Nephron (organoid): ENCODE data around the gene CLMN.
A peak's percentile ranks its signal among the peaks of the same experiment; 100 is the strongest.

Experiments used
- H3K27ac Mint-ChIP-seq, 3 experiments: 2 replicates each; pipeline ENCODE4 v1.8.0; 2020; ENCODE audit warnings: mixed read lengths in 3 of 3, mild to moderate bottlenecking in 2 of 3, moderate library complexity in 1 of 3
- H3K27me3 Mint-ChIP-seq: 2 replicates; pipeline ENCODE4 v1.8.0; 2021; ENCODE audit warnings: low read depth, mild to moderate bottlenecking, moderate library complexity, mixed read lengths
- H3K36me3 Mint-ChIP-seq: 2 replicates; pipeline ENCODE4 v1.8.0; 2020; ENCODE audit warnings: low read depth, mixed read lengths
- H3K4me1 Mint-ChIP-seq: 2 replicates; pipeline ENCODE4 v1.8.0; 2020; ENCODE audit warnings: mixed read lengths
- H3K4me3 Mint-ChIP-seq, 3 experiments: 2 replicates each; pipeline ENCODE4 v1.8.0; 2020; ENCODE audit warnings: mild to moderate bottlenecking in 3 of 3, mixed read lengths in 3 of 3, moderate library complexity in 2 of 3
- H3K9me3 Mint-ChIP-seq: 2 replicates; pipeline ENCODE4 v1.8.0; 2020; ENCODE audit warnings: mixed read lengths
- CTCF ChIP-seq, 3 experiments: fragments of 200-600 bp; sonication (generic); IDR thresholded peaks; one replicate each; pipeline ENCODE4 v1.5.0; 2021; ENCODE audit warnings: antibody characterized with exemption in 3 of 3; ENCODE audit not compliant: unreplicated experiment in 3 of 3

Gene CLMN

GRCh38 chr14:95340201-95340697 is 20.5 kb upstream of the CLMN start:
- Mint-ChIP-seq H3K36me3 (no peaks in the 10 kb centered on the region), H3K27ac (peak overlapping the region in 1 of 3 experiments; percentile 30), H3K27me3 (peaks cover 22% of the 10 kb centered on the region), H3K4me1 (no peaks in the 10 kb centered on the region), H3K9me3 (peaks cover 5% of the 10 kb centered on the region), H3K4me3 (no peak overlapping the region)
- TF ChIP-seq CTCF (IDR thresholded peaks at IDR 0.05; ENCODE audit: unreplicated experiment in 3 of 3) = no peak

GRCh38 chr14:95339301-95339865 is 19.7 kb upstream of the CLMN start:
- H3K4me3 Mint-ChIP-seq = no peak overlapping the region
- H3K36me3 Mint-ChIP-seq = no peaks in the 10 kb centered on the region
- TF ChIP-seq CTCF (IDR thresholded peaks at IDR 0.05; ENCODE audit: unreplicated experiment in 3 of 3) = no peak
- H3K4me1 Mint-ChIP-seq = no peaks in the 10 kb centered on the region
- peaks cover 22% of the 10 kb centered on the region for H3K27me3 Mint-ChIP-seq
- peak overlapping the region in 1 of 3 experiments; percentile 30 for H3K27ac Mint-ChIP-seq
- peaks cover 7% of the 10 kb centered on the region for H3K9me3 Mint-ChIP-seq

- TF ChIP-seq CTCF (IDR thresholded peaks at IDR 0.05; ENCODE audit: unreplicated experiment in 3 of 3) = no peak
- Mint-ChIP-seq H3K4me1 (no peaks in the 10 kb centered on the region), H3K27ac (no peak overlapping the region), H3K4me3 (no peak overlapping the region), H3K9me3 (peaks cover 7% of the 10 kb centered on the region), H3K36me3 (no peaks in the 10 kb centered on the region), H3K27me3 (peaks cover 22% of the 10 kb centered on the region)
Observed at GRCh38 chr14:95338436-95338835, 18.7 kb upstream of the CLMN start.

GRCh38 chr14:95337041-95337595 is 17.4 kb upstream of the CLMN start:
- H3K4me1 Mint-ChIP-seq = no peaks in the 10 kb centered on the region
- no peak for TF ChIP-seq CTCF (IDR thresholded peaks at IDR 0.05; ENCODE audit: unreplicated experiment in 3 of 3)
- H3K27me3 Mint-ChIP-seq = peaks cover 22% of the 10 kb centered on the region
- no peak overlapping the region for H3K4me3 Mint-ChIP-seq
- no peak overlapping the region for H3K27ac Mint-ChIP-seq
- peaks cover 7% of the 10 kb centered on the region for H3K9me3 Mint-ChIP-seq
- no peaks in the 10 kb centered on the region for H3K36me3 Mint-ChIP-seq

GRCh38 chr14:95336192-95336760 is 16.6 kb upstream of the CLMN start:
- Mint-ChIP-seq H3K9me3 (peaks cover 7% of the 10 kb centered on the region), H3K36me3 (no peaks in the 10 kb centered on the region)

More at GRCh38 chr14:95336192-95336760, 16.6 kb upstream of the CLMN start:
- H3K27ac Mint-ChIP-seq = no peak overlapping the region
- no peaks in the 10 kb centered on the region for H3K4me1 Mint-ChIP-seq
- no peak overlapping the region for H3K4me3 Mint-ChIP-seq
- peaks cover 18% of the 10 kb centered on the region for H3K27me3 Mint-ChIP-seq
- no peak for TF ChIP-seq CTCF (IDR thresholded peaks at IDR 0.05; ENCODE audit: unreplicated experiment in 3 of 3)
